GM19035 (cell line): ENCODE measurements around the gene DYNLT3.

ENCODE experiments used
- ATAC-seq: cut with Tn5 transposase; IDR thresholded peaks from one replicate; pipeline ENCODE4 v1.9.1; 2021; ENCODE audit not compliant: unreplicated experiment

Gene DYNLT3

GRCh38 chrX:37846141-37846540 is 1.2 kb downstream of the DYNLT3 start:
- no peak for ATAC-seq

- ATAC-seq, result no peak
These were observed 2.7 kb downstream of the DYNLT3 start for GRCh38 chrX:37844622-37845021.

GRCh38 chrX:37840931-37841330 is 6.4 kb downstream of the DYNLT3 start:
- no peak for ATAC-seq

- ATAC-seq, result no peak
These were observed 12.4 kb downstream of the DYNLT3 start for GRCh38 chrX:37834937-37835336.

GRCh38 chrX:37830371-37830770 is 17.0 kb downstream of the DYNLT3 start:
- ATAC-seq, result no peak

- no peak for ATAC-seq
These were observed 17.6 kb downstream of the DYNLT3 start for GRCh38 chrX:37829721-37830120.

GRCh38 chrX:37825215-37825842 is 22.0 kb downstream of the DYNLT3 start:
- ATAC-seq, result no peak

GRCh38 chrX:37824491-37825214 is 22.7 kb downstream of the DYNLT3 start:
- no peak for ATAC-seq

- ATAC-seq, result no peak
These were observed 26.7 kb downstream of the DYNLT3 start for GRCh38 chrX:37820646-37821045.

GRCh38 chrX:37818031-37818430 is 29.3 kb downstream of the DYNLT3 start:
- peak; percentile 49 for ATAC-seq

- peak; percentile 44 for ATAC-seq
These were observed 29.8 kb downstream of the DYNLT3 start for GRCh38 chrX:37817579-37817978.

GRCh38 chrX:37817176-37817575 is 30.2 kb downstream of the DYNLT3 start:
- no peak for ATAC-seq

GRCh38 chrX:37816766-37817165 is 30.6 kb downstream of the DYNLT3 start:
- no peak for ATAC-seq

- ATAC-seq, result no peak
These were observed 32.0 kb downstream of the DYNLT3 start for GRCh38 chrX:37815366-37815765.

GRCh38 chrX:37813570-37813969 is 33.8 kb downstream of the DYNLT3 start:
- ATAC-seq, result no peak

GRCh38 chrX:37812110-37812509 is 35.3 kb downstream of the DYNLT3 start:
- ATAC-seq, result no peak

- no peak for ATAC-seq
These were observed 37.4 kb downstream of the DYNLT3 start for GRCh38 chrX:37809970-37810369.

GRCh38 chrX:37803057-37803456 is 44.3 kb downstream of the DYNLT3 start:
- no peak for ATAC-seq

- no peak for ATAC-seq
These were observed 45.3 kb downstream of the DYNLT3 start for GRCh38 chrX:37802028-37802427.

GRCh38 chrX:37800717-37801116 is 46.7 kb downstream of the DYNLT3 start:
- ATAC-seq, result no peak

- ATAC-seq, result no peak
These were observed 47.4 kb downstream of the DYNLT3 start for GRCh38 chrX:37799936-37800335.

GRCh38 chrX:37796805-37797204 is 50.6 kb downstream of the DYNLT3 start:
- ATAC-seq, result peak; percentile 59

GRCh38 chrX:37796310-37796709 is 51.1 kb downstream of the DYNLT3 start:
- ATAC-seq, result no peak
